Hematopoietic multipotent progenitor cell treated with erythropoietin and hydrocortisone succinate and interleukin-3 and kit ligand, for 17 days (in vitro differentiated cells): ENCODE measurements around the gene SYNRG.
"Not testable (repeated sequence)": the region's sequence is repeated elsewhere in the genome, so short reads cannot be mapped to it uniquely, and the experiment has no call there.

Experiments
- DNase-seq: peaks from one replicate; pipeline ENCODE4 v3.0.0-alpha.2; 2015; ENCODE audit warnings: low spot score

Gene SYNRG

DNA sequence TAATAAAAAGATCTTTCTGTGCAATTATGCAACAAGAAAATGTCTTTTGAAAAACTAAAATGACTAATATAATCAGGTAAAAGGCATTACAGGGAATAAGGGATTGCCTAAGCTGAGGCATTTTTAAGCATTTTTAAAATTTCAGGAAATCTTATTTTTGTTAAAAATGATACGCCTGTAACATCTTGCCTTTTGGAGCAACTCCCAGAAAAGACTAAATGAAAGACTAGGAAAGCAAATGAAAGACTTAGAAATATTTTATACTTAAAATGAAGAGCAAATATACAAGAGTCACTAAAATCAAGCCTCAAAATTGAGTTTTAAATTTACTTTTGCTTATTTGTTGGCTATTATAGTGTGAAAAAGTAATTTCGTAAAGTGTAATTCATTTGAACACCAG, 63.7 kb downstream of the SYNRG start:
- DNase-seq: no peak

DNA sequence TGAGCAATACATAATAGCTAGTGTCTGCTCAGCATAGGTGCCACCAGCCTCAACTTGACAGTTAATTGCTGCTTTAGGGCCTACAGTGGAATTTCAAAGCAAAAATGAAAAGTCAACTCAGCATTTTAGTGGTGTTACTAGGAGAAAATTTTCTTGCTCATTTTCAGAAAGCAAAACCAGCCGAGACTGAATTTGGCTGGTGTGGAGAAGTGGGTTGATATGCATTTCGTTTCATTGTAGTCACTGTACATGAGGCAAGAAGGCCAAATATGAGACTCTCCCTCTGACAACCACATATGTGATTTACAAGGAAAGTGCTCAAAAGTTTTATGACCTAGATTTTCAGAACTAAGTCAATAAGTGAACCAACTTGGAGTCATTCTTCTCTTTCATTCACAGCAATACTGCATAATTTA, 65.6 kb downstream of the SYNRG start:
- DNase-seq: no peak

DNA sequence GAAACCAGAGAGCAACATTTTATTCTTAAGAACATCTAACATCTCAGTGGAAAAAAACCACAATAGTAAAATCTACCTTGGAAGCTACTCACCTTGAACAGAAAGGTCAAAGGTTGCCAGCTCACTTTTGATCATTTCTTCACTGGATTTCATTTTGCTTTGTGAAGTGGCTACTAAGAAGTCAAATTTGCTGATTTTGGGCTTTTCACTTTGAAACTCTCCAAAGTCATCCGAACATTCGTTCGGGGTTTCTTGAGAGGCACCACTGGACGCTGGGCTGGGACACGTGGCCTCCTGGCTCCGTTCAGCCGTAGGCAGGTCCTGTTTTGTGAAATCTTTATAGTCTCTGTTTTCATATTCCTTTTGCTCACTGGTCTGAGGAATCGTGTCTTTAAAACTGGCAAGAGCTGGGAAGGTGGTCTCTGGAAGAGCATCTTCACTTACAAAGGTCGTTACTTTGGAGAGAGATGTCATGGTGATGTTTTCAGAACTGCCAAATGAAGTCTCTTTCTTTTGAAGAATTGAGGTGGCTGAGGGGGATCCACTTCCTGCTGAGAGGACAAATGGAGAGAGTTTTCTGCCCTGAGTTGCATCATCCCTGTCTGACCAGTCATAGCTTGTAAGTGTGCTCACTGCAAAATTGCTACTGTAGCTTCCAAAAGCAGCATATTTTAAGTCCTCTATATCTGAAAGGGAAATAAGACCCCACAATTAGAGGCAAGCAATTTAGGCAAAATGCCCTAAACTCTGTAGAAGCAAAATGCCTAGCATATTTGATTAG, 67.1 kb downstream of the SYNRG start:
- DNase-seq: no peak

DNA sequence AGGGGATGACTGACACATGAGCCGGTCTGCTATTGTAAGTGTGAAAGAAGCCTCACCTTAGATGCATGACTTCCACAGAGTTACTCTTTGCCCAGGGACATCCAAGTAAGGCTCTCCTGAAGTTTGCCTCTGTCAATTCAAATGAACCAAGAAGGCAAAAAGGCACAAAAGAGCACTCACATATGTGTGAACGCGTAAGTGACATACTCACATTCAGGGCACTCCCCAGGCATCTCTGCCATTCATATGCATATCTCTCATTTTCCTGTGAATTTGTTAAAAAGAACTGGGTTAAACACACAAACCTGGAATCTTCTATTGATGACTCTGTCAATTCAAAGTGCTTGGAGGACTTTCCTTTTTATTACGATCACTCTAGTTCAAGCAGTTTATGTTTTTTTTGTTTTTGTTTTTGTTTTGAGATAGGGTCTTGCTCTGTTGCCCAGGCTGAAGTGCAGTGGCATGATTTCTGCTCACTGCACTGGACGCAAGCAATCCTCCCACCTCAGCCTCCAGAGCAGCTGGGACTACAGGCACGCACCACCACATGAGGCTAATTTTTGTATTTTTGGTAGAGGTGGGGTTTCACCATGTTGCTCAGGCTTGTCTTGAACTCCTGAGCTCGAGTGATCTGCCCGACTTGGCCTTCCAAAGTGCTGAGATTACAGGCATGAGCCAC, 70.1 kb downstream of the SYNRG start:
- no peak for DNase-seq

DNA sequence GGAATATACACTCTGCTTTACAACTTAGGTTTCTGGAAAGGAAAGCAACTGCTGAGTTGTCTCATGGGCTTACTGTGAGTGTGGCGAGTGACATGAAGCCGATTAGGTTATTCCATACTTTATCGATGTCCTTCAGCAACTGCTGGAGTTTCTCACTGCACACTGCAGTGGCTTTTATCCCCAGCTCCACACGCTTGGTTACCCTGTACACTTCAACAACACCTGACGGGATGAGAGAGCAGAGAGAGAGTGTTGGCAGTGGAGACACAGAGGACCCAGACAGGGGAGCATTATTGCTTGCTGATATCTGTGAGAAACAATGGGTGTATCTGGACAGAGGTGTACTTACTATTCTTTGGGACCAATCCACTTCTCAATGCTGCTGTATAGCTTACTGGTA, 73.3 kb downstream of the SYNRG start:
- no peak for DNase-seq

DNA sequence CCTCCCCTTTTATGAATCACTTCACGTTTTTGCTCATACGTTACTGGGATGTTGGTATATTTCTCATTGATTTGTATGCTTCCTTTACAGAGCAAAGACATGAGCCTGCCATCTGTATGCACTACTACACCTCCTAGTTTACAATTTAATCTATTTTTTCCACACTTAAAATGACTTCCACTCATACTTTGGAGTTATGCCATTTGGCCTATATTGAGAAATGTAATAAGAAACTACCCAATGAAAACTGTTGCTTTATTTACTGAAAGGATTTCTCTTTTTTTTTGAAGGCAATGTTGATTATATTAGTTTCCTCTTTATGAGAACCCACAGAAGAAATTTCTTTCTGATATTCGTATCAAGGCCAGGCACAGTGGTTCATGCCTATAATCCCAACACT, 76.5 kb downstream of the SYNRG start:
- no peak for DNase-seq

DNA sequence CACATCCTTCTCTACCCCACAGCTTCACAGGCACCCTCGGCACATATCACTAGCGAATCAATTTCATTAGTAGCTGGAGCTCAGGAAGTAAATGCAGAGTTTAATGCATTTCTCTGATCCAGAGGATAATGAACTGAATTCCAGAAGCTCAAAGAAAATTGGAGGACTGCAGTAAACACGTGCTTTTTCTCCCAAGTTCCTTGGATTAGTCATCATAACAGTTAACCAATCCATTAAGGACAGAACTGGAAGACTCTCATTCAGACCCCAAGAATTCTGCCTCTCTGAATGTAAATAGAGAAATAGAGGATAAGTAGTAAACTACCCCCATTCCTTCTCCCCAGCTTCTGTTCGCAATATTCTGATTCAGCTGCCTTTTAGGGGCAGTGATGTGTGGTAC, 78.8 kb downstream of the SYNRG start:
- no peak for DNase-seq

DNA sequence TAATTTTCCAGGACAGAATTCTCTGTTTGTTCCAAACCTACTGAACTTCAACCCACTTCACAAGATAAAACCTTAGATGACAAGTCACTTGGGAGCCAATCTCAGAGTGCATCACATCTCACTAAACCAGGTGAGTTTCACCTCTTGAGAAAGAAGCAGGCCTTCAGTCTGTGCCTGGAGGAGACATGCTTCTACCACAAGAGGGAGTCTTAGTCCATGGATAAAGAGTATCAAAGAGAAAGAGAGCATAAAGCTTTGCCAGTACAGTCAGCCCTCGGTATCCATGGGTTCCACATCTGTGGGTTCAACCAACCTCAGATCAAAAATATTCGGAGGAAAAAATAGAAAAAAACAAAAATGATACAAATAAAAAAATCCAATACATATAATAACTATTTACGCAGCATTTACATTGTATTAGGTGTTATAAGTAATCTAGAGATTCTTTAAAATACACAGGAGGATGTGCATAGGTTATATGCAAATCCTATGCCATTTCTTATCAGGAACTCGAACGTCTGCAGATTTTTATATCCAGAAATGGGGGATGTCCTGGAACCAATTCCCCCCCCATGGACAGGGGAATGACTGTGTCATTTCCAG, 81.9 kb downstream of the SYNRG start:
- DNase-seq: peak; percentile 61

DNA sequence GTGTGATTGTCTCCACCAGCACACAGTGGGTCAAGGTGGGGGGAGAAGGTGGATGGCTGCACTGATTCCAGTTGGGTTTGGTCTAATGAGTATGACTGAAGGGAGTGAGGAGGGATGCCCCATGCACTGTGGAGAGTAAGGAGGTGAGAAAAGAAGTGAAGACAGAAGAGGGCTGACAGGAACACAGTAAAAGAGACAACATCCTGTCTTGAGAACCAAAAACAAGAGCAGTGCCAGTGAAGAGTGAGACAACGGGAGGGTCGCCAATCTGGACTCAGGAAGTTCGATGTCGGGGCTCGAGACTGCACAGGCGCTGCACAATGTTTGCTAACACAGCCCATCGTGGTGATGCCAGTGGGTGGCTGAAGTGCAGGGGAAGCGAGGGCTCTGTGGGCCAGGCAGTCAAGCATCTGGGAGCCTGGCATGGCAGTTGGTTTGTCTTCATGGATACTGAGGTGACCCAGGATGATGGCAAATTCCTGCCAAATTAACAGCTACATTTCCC, 85.5 kb downstream of the SYNRG start:
- no peak for DNase-seq

DNA sequence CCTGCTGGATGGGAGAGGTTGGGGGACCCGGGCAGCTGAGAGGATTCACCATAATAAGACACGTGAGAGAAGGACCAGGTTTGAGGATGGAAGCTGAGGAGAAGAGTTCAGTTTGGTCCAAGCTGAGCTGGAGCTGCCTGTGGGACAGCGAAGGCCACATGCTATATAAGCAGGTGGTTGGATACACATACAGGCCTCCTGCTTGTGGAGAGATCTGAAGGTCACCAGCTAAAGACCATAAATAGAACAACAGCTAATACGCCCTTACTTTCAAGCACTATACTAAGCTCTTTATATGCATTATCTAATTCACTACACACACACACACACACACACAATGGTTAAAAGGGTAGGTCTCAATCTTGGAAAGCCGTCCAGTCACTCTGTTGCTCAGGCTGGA, 87.4 kb downstream of the SYNRG start:
- DNase-seq: no peak

DNA sequence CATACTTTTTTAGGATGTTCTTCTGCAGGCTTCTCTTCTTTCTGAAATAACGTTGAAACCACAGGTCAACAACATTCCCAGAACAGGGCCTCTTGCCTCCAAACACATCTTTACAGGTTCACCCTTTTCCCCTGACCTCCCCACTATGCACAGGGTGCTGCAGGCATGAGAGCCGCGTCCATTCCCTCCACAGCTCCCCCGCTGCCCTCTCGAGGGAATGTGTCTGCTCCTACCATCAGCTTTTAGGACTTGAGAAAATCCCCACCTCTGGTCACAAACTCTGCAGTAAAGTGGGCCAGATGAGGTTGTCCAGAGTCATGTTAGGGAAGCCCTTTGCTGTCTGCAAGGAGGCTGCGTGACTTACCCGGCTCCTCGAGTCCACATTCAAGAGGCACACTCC, 89.0 kb downstream of the SYNRG start:
- DNase-seq: no peak

DNA sequence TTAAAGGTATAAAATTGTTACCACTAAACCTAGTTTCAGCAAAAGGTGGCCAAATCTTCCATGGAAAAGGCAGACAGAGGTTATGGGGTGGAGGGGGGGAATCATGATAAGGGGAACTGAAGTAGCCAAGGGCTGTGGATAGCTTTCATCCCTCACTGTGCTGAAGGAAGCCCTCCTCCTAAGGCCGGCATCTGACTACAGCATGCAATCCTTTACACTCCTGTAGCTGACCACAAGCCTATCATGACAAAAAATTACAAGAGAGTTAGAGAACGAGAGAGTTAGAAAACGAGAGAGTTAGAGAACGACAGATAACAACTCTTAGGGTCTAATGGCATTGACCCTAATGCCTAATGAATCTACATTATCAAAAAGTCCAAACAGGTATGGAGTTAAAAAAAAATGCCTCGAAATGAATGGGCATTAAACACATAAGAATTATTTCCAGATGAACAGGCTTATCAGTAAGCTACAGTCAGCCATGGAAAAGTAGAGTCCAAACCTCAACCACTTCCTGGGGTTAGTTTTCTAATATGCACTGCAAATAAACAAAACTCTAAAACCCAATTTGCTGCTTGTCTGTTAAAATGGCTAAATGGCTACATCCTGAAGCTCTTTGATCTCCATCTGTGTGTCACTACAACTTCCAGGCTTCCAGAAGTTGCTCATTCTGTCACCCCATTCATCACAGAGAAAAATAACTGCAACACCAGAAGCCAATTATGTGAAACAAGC, 89.8 kb downstream of the SYNRG start:
- no peak for DNase-seq

DNA sequence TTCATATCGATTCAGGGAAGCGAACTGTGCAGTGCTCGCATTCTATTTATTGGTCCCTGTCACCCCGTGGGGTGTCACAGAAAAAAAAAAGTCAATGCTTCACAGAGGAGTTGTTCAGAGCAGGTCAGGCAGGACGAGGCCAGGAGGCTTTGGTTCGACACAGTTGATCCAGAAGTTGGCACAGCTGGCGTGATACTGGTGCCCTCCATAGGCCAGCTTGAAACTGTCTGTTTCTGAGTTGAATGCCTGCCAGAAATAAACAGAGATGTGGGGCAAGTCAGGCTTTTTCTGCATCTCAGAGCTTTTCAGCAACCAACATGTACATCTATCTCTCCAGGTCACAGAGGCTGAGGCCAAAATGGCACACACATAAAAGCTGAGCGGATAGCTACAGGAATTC, 90.4 kb downstream of the SYNRG start:
- no peak for DNase-seq

DNA sequence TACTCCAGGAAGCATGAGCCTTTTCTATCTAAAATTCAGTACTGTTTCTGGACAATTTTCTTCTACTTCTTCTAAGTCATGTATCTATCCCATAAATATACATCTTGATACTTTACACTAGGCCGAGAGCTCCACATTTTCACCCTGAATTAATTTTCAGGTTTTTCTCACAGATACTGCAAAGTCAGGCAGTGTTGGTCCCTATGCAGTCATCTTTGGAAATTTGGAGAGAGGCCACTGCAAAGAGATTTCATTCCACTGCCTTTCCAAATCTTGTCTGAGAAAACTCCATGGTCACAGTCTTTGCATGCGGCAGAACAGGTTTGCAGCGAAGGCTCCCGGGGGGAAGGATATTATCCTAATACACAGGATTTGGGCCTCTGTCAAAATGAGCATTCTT, 91.3 kb downstream of the SYNRG start:
- no peak for DNase-seq

DNA sequence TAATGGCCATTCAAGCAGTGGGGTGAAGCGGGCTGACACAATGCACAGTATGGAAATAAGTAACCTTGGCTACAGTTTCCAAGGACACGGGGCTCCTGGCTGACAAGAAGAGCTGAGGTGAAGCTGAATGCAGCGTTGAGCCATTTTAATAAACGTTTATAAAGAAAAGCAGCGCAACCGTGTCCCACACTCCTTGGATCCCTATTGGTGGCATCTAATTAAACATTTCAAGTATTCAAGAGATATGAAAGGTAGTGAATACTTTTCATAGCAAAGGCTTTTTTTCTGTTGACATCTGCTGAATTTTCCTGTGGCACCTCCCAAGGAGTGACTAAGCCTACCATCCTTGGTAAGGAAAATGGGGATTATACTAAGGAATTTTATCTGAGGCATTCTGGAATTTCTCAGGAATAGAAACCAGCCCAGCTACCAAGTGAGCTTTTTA, 93.1 kb downstream of the SYNRG start:
- DNase-seq: no peak

DNA sequence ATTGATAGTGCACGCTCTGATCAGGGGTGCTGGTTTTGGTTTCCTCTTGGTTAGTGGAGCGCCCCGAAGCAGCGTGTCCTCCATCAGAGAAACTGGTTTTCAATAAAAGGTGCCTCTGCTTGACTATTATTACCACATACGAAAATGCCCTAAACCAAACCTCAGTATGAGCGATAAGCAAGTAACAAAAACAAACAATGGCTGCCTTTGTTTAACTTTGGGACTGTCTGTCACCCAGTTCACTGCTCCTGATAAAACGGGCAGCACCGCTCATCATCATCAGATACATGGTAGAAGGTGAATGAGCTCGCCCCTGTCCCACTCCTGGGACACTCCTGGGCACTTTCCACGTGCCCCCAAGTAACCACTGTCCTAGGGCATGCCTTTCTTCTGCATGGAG, 95.5 kb downstream of the SYNRG start:
- no peak for DNase-seq

DNA sequence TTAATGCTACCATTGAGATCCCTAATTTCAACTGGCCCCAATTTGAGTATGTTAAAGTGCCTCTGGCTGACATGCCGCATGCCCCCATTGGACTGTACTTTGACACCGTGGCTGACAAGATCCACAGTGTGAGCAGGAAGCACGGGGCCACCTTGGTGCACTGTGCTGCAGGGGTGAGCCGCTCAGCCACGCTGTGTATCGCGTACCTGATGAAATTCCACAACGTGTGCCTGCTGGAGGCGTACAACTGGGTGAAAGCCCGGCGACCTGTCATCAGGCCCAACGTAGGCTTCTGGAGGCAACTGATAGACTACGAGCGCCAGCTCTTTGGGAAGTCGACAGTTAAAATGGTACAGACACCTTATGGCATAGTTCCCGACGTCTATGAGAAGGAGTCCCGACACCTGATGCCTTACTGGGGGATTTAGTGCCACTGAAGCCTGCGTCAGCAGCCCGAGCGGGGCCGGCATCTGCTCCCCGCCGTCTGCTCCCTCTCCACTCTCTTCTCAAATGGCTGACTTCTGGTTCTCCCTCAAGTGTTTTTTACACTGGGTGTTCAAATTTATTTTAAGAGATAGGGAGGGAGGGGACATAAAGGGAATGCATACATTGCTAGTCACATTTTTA, 96.7 kb downstream of the SYNRG start:
- no peak for DNase-seq

DNA sequence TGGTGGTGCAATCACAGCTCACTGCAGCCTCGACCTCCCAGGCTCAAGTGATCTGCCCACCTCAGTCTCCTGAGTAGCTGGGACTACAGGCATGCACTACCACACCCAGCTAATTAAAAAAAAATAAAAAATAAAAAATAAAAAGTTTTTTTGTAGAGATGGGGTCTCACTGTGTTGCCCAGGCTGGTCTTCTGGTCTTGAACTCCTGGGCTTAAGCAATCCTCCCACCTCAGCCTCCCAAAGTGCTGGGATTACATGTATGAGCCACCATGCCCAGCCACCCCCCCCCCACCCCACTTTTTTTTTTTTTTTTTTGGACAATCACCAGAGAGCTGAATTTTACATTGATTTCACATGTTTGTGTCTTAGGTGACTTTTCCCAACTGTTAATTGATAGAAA, 97.6 kb downstream of the SYNRG start:
- DNase-seq: not testable (repeated sequence)

DNA sequence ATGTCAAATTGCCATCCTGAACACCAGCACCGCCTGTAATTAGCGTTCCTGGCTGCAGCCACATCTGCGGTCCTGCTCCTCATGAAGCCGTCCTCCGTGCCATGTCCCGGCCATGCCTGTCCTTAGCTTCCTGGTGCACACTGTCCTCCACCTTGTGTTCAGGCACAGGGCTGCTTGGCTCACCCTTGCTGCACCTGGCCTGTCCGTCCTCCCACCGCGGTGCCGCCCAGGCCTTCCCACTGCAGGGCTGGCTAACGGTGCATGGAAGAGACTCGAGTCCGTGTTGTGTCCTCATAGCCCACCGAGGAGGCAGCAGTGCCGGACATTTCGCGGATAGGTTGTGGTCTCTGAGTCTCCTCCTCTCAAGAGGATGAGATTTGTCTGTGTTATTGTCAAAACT, 99.2 kb downstream of the SYNRG start:
- no peak for DNase-seq

DNA sequence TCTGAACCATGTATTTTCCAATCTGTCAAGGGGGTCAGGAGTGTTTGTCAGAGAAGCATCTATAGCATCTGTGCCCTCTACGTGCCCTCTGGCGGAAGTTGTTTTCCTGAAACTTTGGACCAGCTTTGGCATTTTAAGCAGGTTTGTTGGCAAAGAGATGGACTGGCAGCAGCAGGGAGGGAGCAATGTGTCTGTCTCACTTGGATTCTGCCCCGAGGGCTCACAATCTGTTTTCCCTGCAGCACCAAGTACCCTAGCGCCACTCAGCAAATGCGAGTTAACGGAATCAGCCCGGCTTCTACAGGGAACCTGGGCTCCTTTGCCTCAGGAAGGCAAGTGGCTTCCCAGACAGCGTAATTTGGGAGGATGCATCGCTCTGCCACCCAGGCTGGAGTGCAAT, 102.1 kb downstream of the SYNRG start:
- no peak for DNase-seq

DNA sequence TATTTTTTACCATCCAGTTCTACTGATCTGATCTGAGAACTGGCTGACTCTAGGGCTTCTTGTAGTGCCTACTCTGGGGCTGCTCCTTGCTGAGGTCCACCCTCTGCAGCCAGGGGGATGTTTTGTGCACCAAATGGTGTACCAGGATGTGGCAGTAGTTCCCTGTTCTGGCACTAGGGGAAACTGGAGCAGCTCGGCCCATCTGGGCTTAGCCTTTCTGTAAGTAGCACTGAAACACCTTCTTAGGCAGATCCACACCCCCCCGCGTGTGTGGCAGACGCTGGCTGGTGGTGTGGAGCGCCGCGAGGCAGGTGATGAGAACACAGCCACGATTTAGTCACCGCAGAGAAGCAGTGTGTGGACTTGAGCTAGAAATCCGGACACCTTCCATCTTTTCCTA, 102.5 kb downstream of the SYNRG start:
- DNase-seq: no peak

DNA sequence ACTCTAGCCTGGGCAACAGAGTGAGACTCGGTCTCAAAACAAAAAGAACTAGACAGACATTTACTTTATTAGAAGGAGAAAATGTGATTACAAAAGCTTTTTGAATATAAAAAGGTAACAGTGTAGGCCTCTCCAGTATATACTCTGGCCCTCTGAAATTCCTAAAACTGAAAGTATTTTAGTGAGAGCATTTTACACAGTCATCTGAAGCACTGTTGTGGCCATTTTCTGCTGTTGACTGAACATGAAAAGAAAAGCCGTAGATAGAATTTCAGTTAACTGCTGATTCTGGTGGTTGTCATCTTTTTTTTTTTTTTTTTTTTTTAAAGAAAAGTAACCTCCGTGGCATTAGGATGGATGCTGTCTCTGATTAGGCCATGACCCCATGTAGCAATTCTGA, 103.9 kb downstream of the SYNRG start:
- DNase-seq: no peak
